Naive thymus-derived CD8-positive, alpha-beta T cell (primary cell): ENCODE measurements around the gene VPS37D. TPM values are rescaled to one million over a fixed set of nuclear protein-coding genes. Genes with fewer than 3 reads are reported as not detected.
"Not testable (repeated sequence)": the region's sequence is repeated elsewhere in the genome, so short reads cannot be mapped to it uniquely, and the experiment has no call there.

ENCODE experiments used
- ATAC-seq, 2 donors: fragments of 150-1000 bp; cut with Tn5 transposase in 1 of 2; sonication (Bioruptor Pico), chemical (Tn5 transposase) in 1 of 2; 1 replicate in 1 of 2; 2 replicates in 1 of 2; pipeline ENCODE4 v1.10.0; 2021; ENCODE audit warnings: mild to moderate bottlenecking in 2 of 2, moderate library complexity in 2 of 2
- POLR2A ChIA-PET: fragments of 350-600 bp; sonication (Branson Sonifier 250); formaldehyde crosslinking; loops from one replicate; lab custom pipeline; 2021; ENCODE audit warnings: antibody characterized with exemption; lab: Charles Lee
- DNase-seq, 10 donors: peaks; one replicate each; pipeline versions ENCODE4 v3.0.0 to v3.0.0-alpha.2; 2020 to 2022
- H3K27ac Mint-ChIP-seq, 10 donors: one replicate each; pipeline ENCODE4 v1.8.0; 2020 to 2022; ENCODE audit warnings: mild to moderate bottlenecking in 10 of 10, mixed read lengths in 10 of 10, moderate library complexity in 4 of 10, inconsistent platforms in 1 of 10
- H3K27me3 Mint-ChIP-seq, 5 donors: one replicate each; pipeline ENCODE4 v1.8.0; 2021 to 2022; ENCODE audit warnings: mixed read lengths in 5 of 5
- H3K36me3 Mint-ChIP-seq, 3 donors: one replicate each; pipeline ENCODE4 v1.8.0; 2020 to 2022; ENCODE audit warnings: mixed read lengths in 3 of 3, mild to moderate bottlenecking in 2 of 3, inconsistent platforms in 1 of 3
- H3K4me1 Mint-ChIP-seq, 4 donors: one replicate each; pipeline ENCODE4 v1.8.0; 2021 to 2022; ENCODE audit warnings: mixed read lengths in 4 of 4
- H3K4me3 Mint-ChIP-seq, 10 donors: one replicate each; pipeline ENCODE4 v1.8.0; 2020 to 2022; ENCODE audit warnings: mild to moderate bottlenecking in 10 of 10, mixed read lengths in 10 of 10, moderate library complexity in 6 of 10, inconsistent platforms in 1 of 10
- H3K9me3 Mint-ChIP-seq, 9 donors: one replicate each; pipeline ENCODE4 v1.8.0; 2020 to 2022; ENCODE audit warnings: mixed read lengths in 9 of 9, mild to moderate bottlenecking in 3 of 9, inconsistent platforms in 1 of 9, moderate library complexity in 1 of 9
- polyA plus RNA-seq, 3 donors: library from polyadenylated mRNA; unstranded; fragments of 300-500 nt; fragmentation: Illumina TruSeq; gene quantifications; one replicate each; pipeline ENCODE4 v1.2.3, GENCODE V29; 2021
- total RNA-seq, 8 experiments: library from RNA in 2 of 8; stranded (reverse) in 2 of 8; gene quantifications; one replicate each; pipeline ENCODE4 v1.2.3 and lab custom pipeline; 2021 to 2026

Gene VPS37D
- total and polyA plus RNA-seq, 5 experiments from 2014 or later: 0.14 to 1.0 (median 0.46) TPM; not detected in 1

- Mint-ChIP-seq H3K4me3 (peak overlapping the region in 5 of 10 donors; percentile 10 to 49 (median 38)), H3K4me1 (peaks cover 10 to 23% (median 16%) of the 10 kb centered on the region in 4 donors), H3K27ac (no peak overlapping the region), H3K27me3 (no peaks in the 10 kb centered on the region), H3K36me3 (peaks cover 0 to 6% (median 0%) of the 10 kb centered on the region in 3 donors), H3K9me3 (no peaks in the 10 kb centered on the region)
- POLR2A ChIA-PET: interaction anchor here (0.5 kb wide), 1 partner anchor 20 kb away, joined by 4 read pairs; no protein-coding TSS in a partner anchor
- DNase-seq (peak in 7 of 10 donors; percentile 21 to 68 (median 39)), ATAC-seq (peak; percentile 64 to 72)
Measured at GRCh38 chr7:73703757-73704639, 36.4 kb downstream of the VPS37D start.

GRCh38 chr7:73704640-73705550, 37.3 kb downstream of the VPS37D start:
- POLR2A ChIA-PET: interaction anchor here (0.5 to 1.4 kb wide), 2 partner anchors 13 to 20 kb away, joined by 3 to 4 read pairs; no protein-coding TSS in a partner anchor
- no peaks in the 10 kb centered on the region for H3K27me3 Mint-ChIP-seq
- H3K27ac Mint-ChIP-seq: no peak overlapping the region
- DNase-seq: peak in 1 of 10 donors; percentile 45
- ATAC-seq: no peak
- H3K4me1 Mint-ChIP-seq: peaks cover 10 to 26% (median 16%) of the 10 kb centered on the region in 4 donors
- H3K9me3 Mint-ChIP-seq: no peaks in the 10 kb centered on the region
- no peaks in the 10 kb centered on the region for H3K36me3 Mint-ChIP-seq
- peak overlapping the region in 1 of 10 donors; percentile 49 for H3K4me3 Mint-ChIP-seq

DNA sequence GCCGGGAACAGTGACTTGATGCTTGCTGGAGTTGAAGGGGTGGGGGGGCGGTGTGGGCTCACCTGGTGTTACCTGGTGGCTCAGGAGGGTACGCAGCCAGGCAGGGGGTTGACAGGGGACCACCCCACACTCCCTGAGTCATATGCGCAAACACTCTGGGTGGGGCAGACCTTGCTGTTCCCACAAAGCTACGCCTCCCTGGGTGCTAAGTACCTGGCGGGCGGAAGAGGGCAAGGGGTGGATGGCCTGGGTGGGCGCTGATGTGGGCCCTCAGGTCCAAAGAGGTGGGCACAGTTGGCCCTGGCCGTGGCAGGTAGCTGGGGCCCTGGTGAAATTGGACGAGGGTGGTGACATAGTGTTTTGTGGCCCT, 37.9 kb downstream of the VPS37D start:
- Mint-ChIP-seq H3K4me1 (peaks cover 10 to 26% (median 16%) of the 10 kb centered on the region in 4 donors), H3K27me3 (no peaks in the 10 kb centered on the region), H3K27ac (no peak overlapping the region), H3K36me3 (no peaks in the 10 kb centered on the region), H3K9me3 (no peaks in the 10 kb centered on the region), H3K4me3 (no peak overlapping the region)
- POLR2A ChIA-PET: interaction anchor here (1.4 kb wide), 1 partner anchor 12 kb away, joined by 3 read pairs; no protein-coding TSS in a partner anchor
- DNase-seq (peak in 1 of 10 donors; percentile 41), ATAC-seq (no peak)

DNA sequence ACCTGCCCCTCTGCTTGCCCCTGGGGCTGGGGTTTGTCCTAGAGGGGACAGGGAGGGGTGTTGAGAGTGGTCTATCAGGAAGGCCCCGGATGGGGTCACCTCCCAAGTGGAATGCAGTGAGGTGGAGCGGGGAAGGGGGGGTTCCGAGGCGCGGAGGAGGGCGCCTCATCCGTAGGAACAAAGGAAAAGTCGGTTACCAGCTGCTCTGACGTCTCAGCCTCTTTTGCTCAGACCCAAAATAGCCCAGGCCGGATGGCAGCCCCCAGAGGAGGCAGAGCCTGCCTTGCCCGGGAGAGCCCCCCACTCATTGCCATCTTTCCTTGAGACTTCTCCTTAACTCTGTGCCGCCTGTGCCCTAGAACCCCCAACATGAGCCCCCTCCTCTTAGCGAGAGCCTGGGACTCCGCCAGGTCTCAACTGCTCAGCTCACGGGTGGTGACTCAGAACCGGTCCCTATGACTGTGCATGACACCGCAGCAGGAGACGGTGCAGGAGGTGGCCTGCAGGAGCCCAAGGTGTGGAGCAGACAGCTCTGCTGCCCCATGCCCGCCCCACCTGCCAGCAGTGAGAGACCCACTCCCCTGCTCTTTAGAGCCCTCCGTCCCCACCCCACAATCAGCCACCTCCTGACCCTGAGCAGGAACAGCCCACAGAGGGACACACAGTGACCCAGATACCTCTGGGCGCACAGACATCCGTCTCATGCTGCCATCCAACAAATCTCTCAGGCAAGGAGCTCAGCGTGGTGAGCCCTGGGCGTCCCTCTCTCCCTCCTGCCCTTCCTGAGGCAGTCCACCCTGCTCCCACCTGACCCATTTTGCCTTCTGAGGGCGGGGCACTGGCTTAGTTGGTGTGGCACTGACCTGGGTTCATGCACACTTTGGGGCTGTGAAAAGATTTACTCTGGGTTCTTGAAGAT, 38.8 kb downstream of the VPS37D start:
- ATAC-seq (no peak), DNase-seq (peak in 1 of 10 donors; percentile 54)
- Mint-ChIP-seq H3K4me1 (peaks cover 10 to 26% (median 16%) of the 10 kb centered on the region in 4 donors), H3K36me3 (no peaks in the 10 kb centered on the region), H3K4me3 (peak overlapping the region in 3 of 10 donors; percentile 26 to 42 (median 30)), H3K9me3 (no peaks in the 10 kb centered on the region), H3K27ac (peak overlapping the region in 3 of 10 donors; percentile 55 to 74 (median 59)), H3K27me3 (no peaks in the 10 kb centered on the region)
- POLR2A ChIA-PET: interaction anchor here (0.5 to 1.4 kb wide), 2 partner anchors 11 to 30 kb away, joined by 3 read pairs; no protein-coding TSS in a partner anchor

DNA sequence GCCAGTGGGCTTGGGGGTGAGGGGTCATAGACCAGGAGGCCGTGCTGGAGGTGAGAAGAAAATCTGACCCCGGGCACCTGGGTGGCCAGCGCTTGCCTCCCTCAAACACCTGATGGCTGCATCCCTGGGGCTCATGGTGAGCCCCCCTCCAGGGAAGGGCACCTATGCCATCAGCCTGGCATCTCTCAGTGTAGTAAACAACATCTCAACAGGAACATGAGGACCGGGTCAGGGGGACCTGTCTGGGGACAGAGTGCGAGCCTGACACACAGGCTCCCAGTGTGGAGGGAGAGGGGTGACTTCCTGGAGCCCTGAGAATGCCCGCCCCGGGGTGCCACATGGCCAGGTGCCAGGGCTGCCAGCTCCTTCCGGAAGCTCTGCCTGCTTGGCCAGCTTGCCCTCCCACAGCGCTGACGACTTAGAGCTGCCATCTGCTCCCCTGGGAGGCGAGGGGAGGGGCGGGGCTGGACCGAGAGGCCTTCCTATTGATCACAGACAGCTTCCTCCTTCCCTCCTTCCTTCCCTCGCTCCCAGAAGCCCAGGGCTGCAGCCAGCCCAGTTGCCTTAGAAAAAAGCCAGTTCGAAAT, 39.5 kb downstream of the VPS37D start:
- DNase-seq: peak in 7 of 10 donors; percentile 26 to 64 (median 41)
- peak overlapping the region in 6 of 10 donors; percentile 20 to 70 (median 30) for H3K4me3 Mint-ChIP-seq

GRCh38 chr7:73708961-73709549, 41.4 kb downstream of the VPS37D start:
- ATAC-seq (no peak), DNase-seq (peak in 1 of 10 donors; percentile 59)
- no peak overlapping the region for H3K27ac Mint-ChIP-seq
- no peaks in the 10 kb centered on the region for H3K36me3 Mint-ChIP-seq
- H3K27me3 Mint-ChIP-seq: no peaks in the 10 kb centered on the region
- no peaks in the 10 kb centered on the region for H3K9me3 Mint-ChIP-seq
- H3K4me1 Mint-ChIP-seq: peaks cover 12 to 20% (median 16%) of the 10 kb centered on the region in 4 donors
- POLR2A ChIA-PET: no interaction called here
- H3K4me3 Mint-ChIP-seq: no peak overlapping the region

More for the DNA sequence above, 39.5 kb downstream of the VPS37D start:
- Mint-ChIP-seq H3K9me3 (no peaks in the 10 kb centered on the region), H3K27ac (peak overlapping the region in 4 of 10 donors; percentile 55 to 74 (median 64)), H3K4me1 (peaks cover 10 to 22% (median 16%) of the 10 kb centered on the region in 4 donors), H3K27me3 (no peaks in the 10 kb centered on the region), H3K36me3 (no peaks in the 10 kb centered on the region)
- peak in 1 of 2 donors; percentile 80 for ATAC-seq
- POLR2A ChIA-PET: interaction anchor here (0.5 kb wide), 1 partner anchor 30 kb away, joined by 3 read pairs; no protein-coding TSS in a partner anchor

- H3K27ac Mint-ChIP-seq: peak overlapping the region in 5 of 10 donors; percentile 1 to 85 (median 43)
- POLR2A ChIA-PET: interaction anchor here (0.6 kb wide), 1 partner anchor 329 kb away, joined by 4 read pairs; no protein-coding TSS in a partner anchor
Measured at GRCh38 chr7:73712773-73713172, 45.1 kb downstream of the VPS37D start.

GRCh38 chr7:73713319-73713718, 45.7 kb downstream of the VPS37D start:
- H3K36me3 Mint-ChIP-seq, POLR2A ChIA-PET, H3K4me3 Mint-ChIP-seq, ATAC-seq, H3K9me3 Mint-ChIP-seq, H3K27me3 Mint-ChIP-seq: not testable (repeated sequence)
- Mint-ChIP-seq H3K27ac (peak overlapping the region in 3 of 10 donors; percentile 4 to 74 (median 43)), H3K4me1 (peaks cover 19 to 24% (median 21%) of the 10 kb centered on the region in 4 donors)
- DNase-seq: peak in 1 of 10 donors; percentile 26

More at GRCh38 chr7:73712773-73713172, 45.1 kb downstream of the VPS37D start:
- H3K36me3 Mint-ChIP-seq: peaks cover 0 to 2% (median 0%) of the 10 kb centered on the region in 3 donors
- no peak overlapping the region for H3K4me3 Mint-ChIP-seq
- H3K9me3 Mint-ChIP-seq: no peaks in the 10 kb centered on the region
- ATAC-seq (no peak), DNase-seq (no peak)
- peaks cover 14 to 19% (median 16%) of the 10 kb centered on the region in 4 donors for H3K4me1 Mint-ChIP-seq
- peaks cover 0 to 3% (median 0%) of the 10 kb centered on the region in 5 donors for H3K27me3 Mint-ChIP-seq

- peaks cover 0 to 2% (median 0%) of the 10 kb centered on the region in 3 donors for H3K36me3 Mint-ChIP-seq
- peak overlapping the region in 1 of 10 donors; percentile 20 for H3K4me3 Mint-ChIP-seq
- peaks cover 0 to 7% (median 0%) of the 10 kb centered on the region in 5 donors for H3K27me3 Mint-ChIP-seq
- peaks cover 23 to 31% (median 28%) of the 10 kb centered on the region in 4 donors for H3K4me1 Mint-ChIP-seq
- DNase-seq (no peak), ATAC-seq (no peak)
- peak overlapping the region in 1 of 10 donors; percentile 38 for H3K27ac Mint-ChIP-seq
- H3K9me3 Mint-ChIP-seq: no peaks in the 10 kb centered on the region
- POLR2A ChIA-PET: no interaction called here
Measured at GRCh38 chr7:73715648-73716317, 48.2 kb downstream of the VPS37D start.

- no peak for DNase-seq
- ATAC-seq: no peak
- H3K27ac Mint-ChIP-seq: peak overlapping the region in 1 of 10 donors; percentile 38
- POLR2A ChIA-PET: no interaction called here
- H3K4me1 Mint-ChIP-seq: peaks cover 23 to 31% (median 28%) of the 10 kb centered on the region in 4 donors
- H3K4me3 Mint-ChIP-seq: peak overlapping the region in 1 of 10 donors; percentile 18
- peaks cover 0 to 2% (median 0%) of the 10 kb centered on the region in 3 donors for H3K36me3 Mint-ChIP-seq
- H3K9me3 Mint-ChIP-seq: no peaks in the 10 kb centered on the region
- H3K27me3 Mint-ChIP-seq: peaks cover 0 to 7% (median 0%) of the 10 kb centered on the region in 5 donors
Measured at GRCh38 chr7:73716318-73716890, 48.8 kb downstream of the VPS37D start.
